ENCODE results near the gene PSMB7.

Gene PSMB7

GRCh38 chr9:124376329-124376728 lies 38.9 kb downstream of the PSMB7 start:
- H3K27ac ChIP-seq (ENCODE audit: low read depth, low read length): no peak overlapping the region
- peaks cover 36% of the 10 kb centered on the region for H3K36me3 ChIP-seq (ENCODE audit: insufficient read depth, low read length)
- H3K27me3 ChIP-seq (ENCODE audit: insufficient read depth, low read length): no peaks in the 10 kb centered on the region
- peaks cover 6% of the 10 kb centered on the region; the same call in 1 of the 2 replicates for H3K9me3 ChIP-seq (ENCODE audit: insufficient read depth, low read depth, low read length)
- WGBS: 90% methylated on average over 1 of the region's 1 CpG
- no peak overlapping the region for H3K9ac ChIP-seq (ENCODE audit: low read depth, low read length)
- peaks cover 5% of the 10 kb centered on the region; the same call in 1 of the 2 replicates for H3K4me1 ChIP-seq (ENCODE audit: insufficient read depth, low read length)
- H3K4me3 ChIP-seq (ENCODE audit: low read length): no peak overlapping the region

GRCh38 chr9:124375726-124376125 lies 39.5 kb downstream of the PSMB7 start:
- H3K9me3 ChIP-seq (ENCODE audit: insufficient read depth, low read depth, low read length): peaks cover 6% of the 10 kb centered on the region; the same call in 1 of the 2 replicates
- H3K27me3 ChIP-seq (ENCODE audit: insufficient read depth, low read length): no peaks in the 10 kb centered on the region
- H3K4me3 ChIP-seq (ENCODE audit: low read length): no peak overlapping the region
- H3K9ac ChIP-seq (ENCODE audit: low read depth, low read length): no peak overlapping the region
- H3K4me1 ChIP-seq (ENCODE audit: insufficient read depth, low read length): peaks cover 9% of the 10 kb centered on the region
- peaks cover 34% of the 10 kb centered on the region for H3K36me3 ChIP-seq (ENCODE audit: insufficient read depth, low read length)
- 94% methylated on average over 9 of the region's 9 CpGs for WGBS
- no peak overlapping the region for H3K27ac ChIP-seq (ENCODE audit: low read depth, low read length)

- Histone ChIP-seq H3K4me1 (ENCODE audit: insufficient read depth, low read length) (peaks cover 11% of the 10 kb centered on the region), H3K36me3 (ENCODE audit: insufficient read depth, low read length) (peaks cover 22% of the 10 kb centered on the region), H3K27ac (ENCODE audit: low read depth, low read length) (no peak overlapping the region), H3K9me3 (ENCODE audit: insufficient read depth, low read depth, low read length) (peaks cover 6% of the 10 kb centered on the region; the same call in 1 of the 2 replicates), H3K27me3 (ENCODE audit: insufficient read depth, low read length) (no peaks in the 10 kb centered on the region), H3K4me3 (ENCODE audit: low read length) (no peak overlapping the region), H3K9ac (ENCODE audit: low read depth, low read length) (no peak overlapping the region)
- WGBS: 100% methylated on average over 1 of the region's 1 CpG
Measured at GRCh38 chr9:124373851-124374250, 41.4 kb downstream of the PSMB7 start.

GRCh38 chr9:124373386-124373785 lies 41.9 kb downstream of the PSMB7 start:
- no peak overlapping the region for H3K9ac ChIP-seq (ENCODE audit: low read depth, low read length)
- 94% methylated on average over 4 of the region's 4 CpGs for WGBS
- no peaks in the 10 kb centered on the region for H3K27me3 ChIP-seq (ENCODE audit: insufficient read depth, low read length)
- peaks cover 11% of the 10 kb centered on the region for H3K4me1 ChIP-seq (ENCODE audit: insufficient read depth, low read length)
- peaks cover 22% of the 10 kb centered on the region for H3K36me3 ChIP-seq (ENCODE audit: insufficient read depth, low read length)
- H3K4me3 ChIP-seq (ENCODE audit: low read length): no peak overlapping the region
- peaks cover 6% of the 10 kb centered on the region; the same call in 1 of the 2 replicates for H3K9me3 ChIP-seq (ENCODE audit: insufficient read depth, low read depth, low read length)
- H3K27ac ChIP-seq (ENCODE audit: low read depth, low read length): no peak overlapping the region

- H3K27me3 ChIP-seq (ENCODE audit: insufficient read depth, low read length): no peaks in the 10 kb centered on the region
- H3K4me1 ChIP-seq (ENCODE audit: insufficient read depth, low read length): peaks cover 11% of the 10 kb centered on the region
- peaks cover 6% of the 10 kb centered on the region; the same call in 1 of the 2 replicates for H3K9me3 ChIP-seq (ENCODE audit: insufficient read depth, low read depth, low read length)
- H3K27ac ChIP-seq (ENCODE audit: low read depth, low read length): no peak overlapping the region
- peaks cover 22% of the 10 kb centered on the region for H3K36me3 ChIP-seq (ENCODE audit: insufficient read depth, low read length)
- H3K9ac ChIP-seq (ENCODE audit: low read depth, low read length): no peak overlapping the region
- no peak overlapping the region for H3K4me3 ChIP-seq (ENCODE audit: low read length)
Measured at GRCh38 chr9:124372038-124372437, 43.2 kb downstream of the PSMB7 start.

- Histone ChIP-seq H3K9ac (ENCODE audit: low read depth, low read length) (no peak overlapping the region), H3K27ac (ENCODE audit: low read depth, low read length) (no peak overlapping the region; the same call in 1 of the 2 replicates), H3K36me3 (ENCODE audit: insufficient read depth, low read length) (peaks cover 18% of the 10 kb centered on the region), H3K4me1 (ENCODE audit: insufficient read depth, low read length) (peaks cover 11% of the 10 kb centered on the region), H3K9me3 (ENCODE audit: insufficient read depth, low read depth, low read length) (peaks cover 6% of the 10 kb centered on the region; the same call in 1 of the 2 replicates), H3K4me3 (ENCODE audit: low read length) (no peak overlapping the region), H3K27me3 (ENCODE audit: insufficient read depth, low read length) (no peaks in the 10 kb centered on the region)
- 88% methylated on average over 8 of the region's 9 CpGs for WGBS
Measured at GRCh38 chr9:124370896-124371582, 44.2 kb downstream of the PSMB7 start.

- WGBS: 88% methylated on average over 9 of the region's 9 CpGs
- peaks cover 4% of the 10 kb centered on the region; the same call in 1 of the 2 replicates for H3K9me3 ChIP-seq (ENCODE audit: insufficient read depth, low read depth, low read length)
- no peak overlapping the region for H3K4me3 ChIP-seq (ENCODE audit: low read length)
- peaks cover 6% of the 10 kb centered on the region; the same call in 1 of the 2 replicates for H3K36me3 ChIP-seq (ENCODE audit: insufficient read depth, low read length)
- H3K27ac ChIP-seq (ENCODE audit: low read depth, low read length): no peak overlapping the region
- peaks cover 11% of the 10 kb centered on the region for H3K4me1 ChIP-seq (ENCODE audit: insufficient read depth, low read length)
- no peaks in the 10 kb centered on the region for H3K27me3 ChIP-seq (ENCODE audit: insufficient read depth, low read length)
- no peak overlapping the region for H3K9ac ChIP-seq (ENCODE audit: low read depth, low read length)
Measured at GRCh38 chr9:124369231-124369797, 45.9 kb downstream of the PSMB7 start.

GRCh38 chr9:124368692-124369091 lies 46.5 kb downstream of the PSMB7 start:
- WGBS: 92% methylated on average over 3 of the region's 3 CpGs
- Histone ChIP-seq H3K27ac (ENCODE audit: low read depth, low read length) (no peak overlapping the region), H3K27me3 (ENCODE audit: insufficient read depth, low read length) (no peaks in the 10 kb centered on the region), H3K36me3 (ENCODE audit: insufficient read depth, low read length) (peaks cover under 1% of the 10 kb centered on the region; the same call in 1 of the 2 replicates), H3K4me1 (ENCODE audit: insufficient read depth, low read length) (peaks cover 11% of the 10 kb centered on the region), H3K9ac (ENCODE audit: low read depth, low read length) (no peak overlapping the region), H3K4me3 (ENCODE audit: low read length) (no peak overlapping the region), H3K9me3 (ENCODE audit: insufficient read depth, low read depth, low read length) (no peaks in the 10 kb centered on the region)

- Histone ChIP-seq H3K27ac (ENCODE audit: low read depth, low read length) (no peak overlapping the region), H3K4me3 (ENCODE audit: low read length) (no peak overlapping the region), H3K9ac (ENCODE audit: low read depth, low read length) (no peak overlapping the region), H3K4me1 (ENCODE audit: insufficient read depth, low read length) (peaks cover 9% of the 10 kb centered on the region), H3K36me3 (ENCODE audit: insufficient read depth, low read length) (no peaks in the 10 kb centered on the region; the same call in 1 of the 2 replicates), H3K9me3 (ENCODE audit: insufficient read depth, low read depth, low read length) (no peaks in the 10 kb centered on the region), H3K27me3 (ENCODE audit: insufficient read depth, low read length) (no peaks in the 10 kb centered on the region)
- 95% methylated on average over 10 of the region's 10 CpGs for whole genome bisulfite sequencing
Measured at GRCh38 chr9:124366476-124367220, 48.6 kb downstream of the PSMB7 start.

- Histone ChIP-seq H3K27me3 (ENCODE audit: insufficient read depth, low read length) (no peaks in the 10 kb centered on the region), H3K36me3 (ENCODE audit: insufficient read depth, low read length) (no peaks in the 10 kb centered on the region; the same call in 1 of the 2 replicates), H3K9ac (ENCODE audit: low read depth, low read length) (no peak overlapping the region), H3K4me3 (ENCODE audit: low read length) (no peak overlapping the region), H3K9me3 (ENCODE audit: insufficient read depth, low read depth, low read length) (no peaks in the 10 kb centered on the region), H3K27ac (ENCODE audit: low read depth, low read length) (no peak overlapping the region), H3K4me1 (ENCODE audit: insufficient read depth, low read length) (no peaks in the 10 kb centered on the region)
- 95% methylated on average over 8 of the region's 8 CpGs for WGBS
Measured at GRCh38 chr9:124365036-124365435, 50.2 kb downstream of the PSMB7 start.

GRCh38 chr9:124364141-124364540 lies 51.1 kb downstream of the PSMB7 start:
- Histone ChIP-seq H3K4me3 (ENCODE audit: low read length) (no peak overlapping the region), H3K9ac (ENCODE audit: low read depth, low read length) (no peak overlapping the region), H3K27me3 (ENCODE audit: insufficient read depth, low read length) (no peaks in the 10 kb centered on the region), H3K4me1 (ENCODE audit: insufficient read depth, low read length) (no peaks in the 10 kb centered on the region), H3K36me3 (ENCODE audit: insufficient read depth, low read length) (no peaks in the 10 kb centered on the region; the same call in 1 of the 2 replicates), H3K9me3 (ENCODE audit: insufficient read depth, low read depth, low read length) (no peaks in the 10 kb centered on the region), H3K27ac (ENCODE audit: low read depth, low read length) (no peak overlapping the region)
- WGBS: 97% methylated on average over 3 of the region's 4 CpGs
